ENCODE data around the gene NFASC.

Gene NFASC

DNA sequence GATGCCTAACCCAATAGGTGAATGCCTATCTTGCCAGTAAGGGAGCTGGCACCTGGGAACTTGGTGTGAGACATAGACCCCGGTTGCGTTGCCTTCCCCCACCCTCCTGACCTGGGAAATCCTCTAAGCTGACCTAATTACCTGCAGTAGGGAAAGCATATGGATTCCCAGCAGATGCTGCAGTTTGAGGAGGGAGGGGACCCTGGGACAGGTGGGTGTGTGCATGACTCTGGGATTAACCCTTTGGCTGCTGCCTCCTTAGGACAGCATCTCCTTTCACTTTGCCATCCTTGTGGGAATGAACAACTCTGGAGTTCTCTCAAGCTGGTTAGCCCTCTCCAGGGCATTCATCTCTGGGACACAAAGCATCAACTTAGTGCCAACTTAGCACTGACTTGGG lies 16.4 kb upstream of the NFASC start:
- DNase-seq: no peak
- intact Hi-C loops (cut with DNase I; ENCODE audit: low total_unique reads): no loop called here
- TF ChIP-seq, protein P1, sequence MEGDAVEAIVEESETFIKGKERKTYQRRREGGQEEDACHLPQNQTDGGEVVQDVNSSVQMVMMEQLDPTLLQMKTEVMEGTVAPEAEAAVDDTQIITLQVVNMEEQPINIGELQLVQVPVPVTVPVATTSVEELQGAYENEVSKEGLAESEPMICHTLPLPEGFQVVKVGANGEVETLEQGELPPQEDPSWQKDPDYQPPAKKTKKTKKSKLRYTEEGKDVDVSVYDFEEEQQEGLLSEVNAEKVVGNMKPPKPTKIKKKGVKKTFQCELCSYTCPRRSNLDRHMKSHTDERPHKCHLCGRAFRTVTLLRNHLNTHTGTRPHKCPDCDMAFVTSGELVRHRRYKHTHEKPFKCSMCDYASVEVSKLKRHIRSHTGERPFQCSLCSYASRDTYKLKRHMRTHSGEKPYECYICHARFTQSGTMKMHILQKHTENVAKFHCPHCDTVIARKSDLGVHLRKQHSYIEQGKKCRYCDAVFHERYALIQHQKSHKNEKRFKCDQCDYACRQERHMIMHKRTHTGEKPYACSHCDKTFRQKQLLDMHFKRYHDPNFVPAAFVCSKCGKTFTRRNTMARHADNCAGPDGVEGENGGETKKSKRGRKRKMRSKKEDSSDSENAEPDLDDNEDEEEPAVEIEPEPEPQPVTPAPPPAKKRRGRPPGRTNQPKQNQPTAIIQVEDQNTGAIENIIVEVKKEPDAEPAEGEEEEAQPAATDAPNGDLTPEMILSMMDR (IDR thresholded peaks at IDR 0.05): no peak
- Histone ChIP-seq H3K4me1 (no peaks in the 10 kb centered on the region), H3K27me3 (no peaks in the 10 kb centered on the region), H3K9me3 (no peaks in the 10 kb centered on the region), H3K27ac (no peak overlapping the region), H3K36me3 (no peaks in the 10 kb centered on the region), H3K4me3 (no peak overlapping the region)

DNA sequence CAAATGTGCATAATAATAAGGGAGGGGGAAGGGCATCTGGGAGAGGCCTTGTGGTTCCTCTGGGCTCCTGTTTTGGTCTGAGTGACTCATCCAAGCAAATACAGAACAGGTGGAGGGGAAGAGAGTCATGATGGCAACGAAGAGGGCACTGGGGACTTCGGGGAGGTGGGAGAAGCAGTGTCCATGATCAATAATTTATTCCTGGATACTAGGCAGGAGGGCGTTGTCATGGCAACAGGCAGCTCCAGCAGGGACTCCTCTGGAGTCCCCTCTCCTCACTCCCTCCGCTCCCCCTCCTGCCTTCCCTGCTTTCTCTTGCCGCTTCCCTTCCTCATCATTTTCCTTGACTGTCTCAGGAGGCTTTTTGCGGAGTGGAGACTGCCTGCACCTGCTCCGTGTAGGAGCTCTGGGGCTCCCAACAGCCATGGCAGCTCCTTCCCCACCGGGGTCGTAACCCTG lies 12.3 kb upstream of the NFASC start:
- Histone ChIP-seq H3K27me3 (no peaks in the 10 kb centered on the region), H3K4me1 (no peaks in the 10 kb centered on the region), H3K4me3 (no peak overlapping the region), H3K27ac (no peak overlapping the region), H3K36me3 (no peaks in the 10 kb centered on the region), H3K9me3 (no peaks in the 10 kb centered on the region)
- no peak for DNase-seq
- intact Hi-C loops (cut with DNase I; ENCODE audit: low total_unique reads): no loop called here
- TF ChIP-seq, protein P1 (IDR thresholded peaks at IDR 0.05): no peak

DNA sequence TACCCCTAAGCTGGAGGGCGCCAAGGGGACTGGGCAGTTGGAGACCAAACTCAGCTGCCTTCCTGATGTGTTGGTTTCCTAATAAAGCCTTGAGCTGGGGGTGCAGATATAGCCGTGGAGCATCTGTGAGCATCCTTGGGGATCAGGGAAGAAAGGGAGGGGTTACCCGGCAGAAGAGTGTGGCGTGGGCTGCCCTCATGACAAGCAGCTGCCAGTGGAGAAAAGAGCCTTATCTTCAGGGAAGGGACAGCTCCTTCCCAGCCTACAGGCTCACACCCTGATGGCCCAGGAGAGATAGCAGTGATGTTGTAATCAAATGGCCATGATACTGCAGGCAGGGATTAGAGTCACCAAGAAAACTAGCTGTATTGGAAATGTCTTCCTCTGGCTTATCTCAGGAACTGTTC lies 10.8 kb upstream of the NFASC start:
- TF ChIP-seq, protein P1 (IDR thresholded peaks at IDR 0.05): no peak
- Histone ChIP-seq H3K27me3 (no peaks in the 10 kb centered on the region), H3K36me3 (no peaks in the 10 kb centered on the region), H3K27ac (no peak overlapping the region), H3K4me3 (no peak overlapping the region), H3K9me3 (no peaks in the 10 kb centered on the region), H3K4me1 (no peaks in the 10 kb centered on the region)
- intact Hi-C loops (cut with DNase I; ENCODE audit: low total_unique reads): no loop called here
- no peak for DNase-seq

DNA sequence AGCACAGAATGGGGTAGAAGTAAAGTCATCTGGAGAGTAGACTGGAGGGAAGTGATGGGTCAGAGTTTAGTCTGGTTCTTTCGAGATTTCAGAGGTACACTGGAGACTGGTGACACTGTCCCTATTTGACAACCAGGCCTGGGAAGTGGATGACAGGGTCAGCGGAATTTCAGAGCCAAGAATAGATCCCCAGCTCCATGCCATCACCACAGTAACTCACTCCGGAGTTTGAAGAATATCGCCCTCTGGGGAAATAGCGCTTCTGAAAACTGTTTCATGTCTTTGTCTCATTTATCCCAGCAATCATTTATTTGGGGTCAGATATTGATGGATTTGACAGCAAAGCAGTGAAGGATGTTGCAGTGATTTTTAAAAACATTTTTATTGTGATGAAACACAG lies 7.6 kb upstream of the NFASC start:
- Histone ChIP-seq H3K9me3 (no peaks in the 10 kb centered on the region), H3K4me3 (no peak overlapping the region), H3K27me3 (no peaks in the 10 kb centered on the region), H3K27ac (no peak overlapping the region), H3K36me3 (no peaks in the 10 kb centered on the region), H3K4me1 (peaks cover 0 to 5% (median 0%) of the 10 kb centered on the region in 4 donors)
- TF ChIP-seq, protein P1 (IDR thresholded peaks at IDR 0.05): no peak
- intact Hi-C loops (cut with DNase I; ENCODE audit: low total_unique reads): no loop called here
- DNase-seq: no peak

DNA sequence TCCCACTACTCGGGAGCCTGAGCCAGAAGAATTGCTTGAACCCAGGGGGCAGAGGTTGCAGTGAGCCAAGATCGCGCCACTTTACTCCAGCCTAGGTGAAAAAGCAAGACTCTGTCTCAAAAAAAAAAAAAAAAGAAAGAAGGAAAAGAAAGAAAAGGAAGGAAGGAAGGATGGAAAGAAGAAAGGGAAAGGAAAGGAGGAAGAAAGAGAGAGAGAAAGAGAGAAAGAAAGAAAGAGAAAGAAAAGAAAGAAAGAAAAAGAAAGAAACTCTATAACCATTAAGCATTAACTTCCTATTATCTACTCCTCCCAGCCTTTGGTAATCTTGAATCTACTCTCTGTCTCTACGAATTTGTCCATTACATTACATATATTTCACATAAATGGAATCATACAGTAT lies 6.9 kb upstream of the NFASC start:
- Histone ChIP-seq H3K27me3 (no peaks in the 10 kb centered on the region), H3K9me3 (no peaks in the 10 kb centered on the region), H3K4me1 (peaks cover 0 to 5% (median 0%) of the 10 kb centered on the region in 4 donors), H3K27ac (no peak overlapping the region), H3K36me3 (no peaks in the 10 kb centered on the region), H3K4me3 (no peak overlapping the region)
- TF ChIP-seq, protein P1 (IDR thresholded peaks at IDR 0.05): no peak
- intact Hi-C loops (cut with DNase I; ENCODE audit: low total_unique reads): no loop called here
- no peak for DNase-seq

DNA sequence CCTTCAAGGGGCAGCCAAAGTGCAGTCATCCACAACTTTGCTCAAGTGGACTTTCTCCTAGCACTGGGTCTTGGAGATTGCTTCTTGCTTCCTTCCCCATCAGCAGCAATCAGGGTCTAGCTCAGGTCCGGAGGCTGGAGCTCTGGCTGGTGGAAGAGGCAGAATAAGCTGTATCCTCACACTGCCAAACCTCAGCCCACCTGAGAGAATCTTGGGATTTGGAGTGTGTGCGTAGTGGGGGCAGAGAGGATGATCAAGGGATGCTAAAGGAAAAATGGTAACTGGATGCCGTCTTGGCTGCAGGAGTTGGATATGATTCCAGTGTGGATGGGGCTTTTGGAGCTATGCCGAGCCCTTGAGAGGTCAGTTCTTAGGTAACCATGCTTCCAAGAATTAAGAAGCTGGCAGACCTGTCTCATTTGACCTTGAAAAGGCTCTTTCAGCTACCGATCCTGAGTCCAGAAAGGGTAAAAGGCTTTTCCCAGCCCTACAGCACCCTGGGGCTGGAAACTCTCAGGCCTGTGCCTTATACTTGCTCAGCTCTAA lies 4.5 kb upstream of the NFASC start:
- Histone ChIP-seq H3K27ac (no peak overlapping the region), H3K4me1 (peaks cover 0 to 5% (median 0%) of the 10 kb centered on the region in 4 donors)
- no peak for DNase-seq

More for the DNA sequence above, 4.5 kb upstream of the NFASC start:
- TF ChIP-seq, protein P1 (IDR thresholded peaks at IDR 0.05): no peak
- Histone ChIP-seq H3K4me3 (no peak overlapping the region), H3K9me3 (no peaks in the 10 kb centered on the region), H3K36me3 (no peaks in the 10 kb centered on the region), H3K27me3 (no peaks in the 10 kb centered on the region)
- intact Hi-C loops (cut with DNase I; ENCODE audit: low total_unique reads): no loop called here
